ENCODE data around the gene CYP21A2. TPM values are rescaled to one million over a fixed set of nuclear protein-coding genes. Genes with fewer than 3 reads are reported as not detected.
A peak's percentile ranks its signal among the peaks of the same experiment; 100 is the strongest.
"Not testable (repeated sequence)": the region's sequence is repeated elsewhere in the genome, so short reads cannot be mapped to it uniquely, and the experiment has no call there.

The CYP21A2 gene
- 1 to 10 TPM in 1 of 6 donors, under 1 TPM in 5; 0.23 to 1.5 (median 0.71) TPM for total RNA-seq
- 1 to 10 TPM; 1.3 to 2.7 TPM for polyA plus RNA-seq

DNA sequence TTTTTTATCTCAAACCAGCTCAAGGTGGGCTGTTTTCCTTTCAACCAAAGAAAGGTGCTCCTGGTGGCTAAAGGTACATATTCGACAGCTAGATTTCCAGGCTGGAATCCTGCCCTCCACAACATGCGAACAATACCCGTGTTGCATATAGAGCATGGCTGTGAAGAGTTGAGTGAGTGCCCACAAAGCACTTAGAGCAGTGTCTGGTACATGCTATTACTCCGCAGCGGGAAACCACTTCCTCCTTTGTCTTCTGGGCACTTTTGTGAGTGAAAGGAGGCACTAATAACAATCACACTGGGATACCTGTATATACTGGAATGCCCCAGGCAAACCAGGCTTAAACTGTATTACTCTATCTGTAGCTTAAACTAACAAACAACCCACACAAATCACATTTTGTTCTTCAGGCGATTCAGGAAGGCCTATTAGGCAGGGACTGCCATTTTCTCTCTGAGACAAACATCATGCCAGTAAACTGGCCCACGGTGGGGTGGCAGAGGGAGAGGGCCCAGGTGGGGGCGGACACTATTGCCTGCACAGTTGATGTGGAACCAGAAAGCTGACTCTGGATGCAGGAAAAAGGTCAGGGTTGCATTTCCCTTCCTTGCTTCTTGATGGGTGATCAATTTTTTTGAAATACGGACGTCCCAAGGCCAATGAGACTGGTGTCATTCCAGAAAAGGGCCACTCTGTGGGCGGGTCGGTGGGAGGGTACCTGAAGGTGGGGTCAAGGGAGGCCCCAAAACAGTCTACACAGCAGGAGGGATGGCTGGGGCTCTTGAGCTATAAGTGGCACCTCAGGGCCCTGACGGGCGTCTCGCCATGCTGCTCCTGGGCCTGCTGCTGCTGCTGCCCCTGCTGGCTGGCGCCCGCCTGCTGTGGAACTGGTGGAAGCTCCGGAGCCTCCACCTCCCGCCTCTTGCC is at the start of gene CYP21A2:
Gene CYP21A2, plus strand, starts transcription at position 818 of the 927 bp plus-strand sequence. Its CDS starts 8 bp downstream, at position 826.
- FAIRE-seq; intact Hi-C loops (cut with DNase I); H3K4me1 ChIP-seq; H3K27ac ChIP-seq; H3K27me3 ChIP-seq; H3K36me3 ChIP-seq; H3K4me3 ChIP-seq; H3K9me3 ChIP-seq: not testable (repeated sequence)
- peak in 1 of 4 donors; percentile 19 for ATAC-seq
- WGBS, 2 donors: 68 to 80% methylated on average over 12 to 15 of the region's 19 CpGs
- DNase-seq: peak in 1 of 6 donors; percentile 10

DNA sequence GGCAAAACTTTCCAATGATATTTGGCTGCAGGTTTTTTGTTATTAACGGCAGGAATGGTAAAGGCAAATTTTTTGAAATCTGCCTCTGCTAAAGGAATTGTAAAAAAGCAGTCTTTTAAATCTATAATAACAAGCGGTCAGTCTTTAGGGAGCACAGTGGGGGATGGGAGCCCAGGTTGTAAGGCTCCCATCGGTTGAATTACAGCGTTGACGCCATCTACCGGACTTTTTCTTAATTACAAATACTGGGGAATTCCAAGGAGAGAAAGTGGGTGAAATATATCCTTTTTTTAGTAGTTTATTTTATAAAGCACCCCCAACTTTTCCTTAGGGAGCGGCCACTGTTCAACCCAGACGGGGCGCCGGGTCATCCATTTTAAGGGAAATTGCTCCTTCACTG is 48.9 kb upstream of the CYP21A2 start:
- intact Hi-C loops (cut with DNase I); H3K9me3 ChIP-seq; FAIRE-seq; H3K36me3 ChIP-seq; H3K4me3 ChIP-seq; H3K27me3 ChIP-seq; DNase-seq; H3K27ac ChIP-seq; H3K4me1 ChIP-seq: not testable (repeated sequence)
- ATAC-seq: peak in 1 of 4 donors; percentile 48
- no CpG with 5 or more reads among the region's 10 CpGs for WGBS, 2 donors

DNA sequence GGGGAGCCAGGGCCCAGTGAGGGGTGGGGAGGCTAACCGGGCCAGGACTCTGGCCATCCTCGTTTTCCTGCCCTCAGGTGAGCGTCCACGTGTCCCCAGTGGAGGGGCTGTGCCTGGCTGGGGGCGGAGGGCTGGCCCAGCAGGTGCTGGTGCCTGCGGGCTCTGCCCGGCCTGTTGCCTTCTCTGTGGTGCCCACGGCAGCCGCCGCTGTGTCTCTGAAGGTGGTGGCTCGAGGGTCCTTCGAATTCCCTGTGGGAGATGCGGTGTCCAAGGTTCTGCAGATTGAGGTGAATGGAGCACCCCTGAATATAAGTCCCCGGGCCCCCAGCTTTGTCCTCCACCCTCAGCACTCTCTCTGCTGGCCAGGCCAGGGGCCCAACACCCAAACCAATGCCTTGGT is 43.8 kb upstream of the CYP21A2 start:
- ATAC-seq, FAIRE-seq: not testable (repeated sequence)
- peak in 1 of 6 donors; percentile 25 for DNase-seq

DNA sequence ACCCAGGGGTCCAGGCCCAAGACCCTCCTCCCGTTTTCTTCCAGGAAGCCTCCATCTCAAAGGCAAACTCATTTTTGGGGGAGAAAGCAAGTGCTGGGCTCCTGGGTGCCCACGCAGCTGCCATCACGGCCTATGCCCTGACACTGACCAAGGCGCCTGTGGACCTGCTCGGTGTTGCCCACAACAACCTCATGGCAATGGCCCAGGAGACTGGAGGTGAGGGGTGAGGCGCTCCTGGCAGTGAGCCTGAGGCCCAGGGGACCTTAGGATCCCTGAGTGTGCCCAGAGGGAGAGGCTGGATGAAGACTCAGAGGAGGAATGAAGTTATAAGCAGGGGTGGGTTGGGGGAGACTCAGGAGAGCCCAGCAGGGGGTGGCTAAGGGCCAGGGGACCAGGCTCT is 41.8 kb upstream of the CYP21A2 start:
- WGBS, 2 donors: 84 to 88% methylated on average over 6 of the region's 6 CpGs
- H3K27me3 ChIP-seq; FAIRE-seq; H3K27ac ChIP-seq; H3K4me3 ChIP-seq; H3K9me3 ChIP-seq; H3K4me1 ChIP-seq; H3K36me3 ChIP-seq; intact Hi-C loops (cut with DNase I); ATAC-seq: not testable (repeated sequence)
- peak in 2 of 6 donors; percentile 27 to 41 for DNase-seq

More for the DNA sequence above, 43.8 kb upstream of the CYP21A2 start:
- H3K27ac ChIP-seq; H3K4me3 ChIP-seq; H3K27me3 ChIP-seq; H3K9me3 ChIP-seq; H3K36me3 ChIP-seq; intact Hi-C loops (cut with DNase I); H3K4me1 ChIP-seq: not testable (repeated sequence)
- 95 to 99% methylated on average over 8 to 10 of the region's 14 CpGs for WGBS, 2 donors

DNA sequence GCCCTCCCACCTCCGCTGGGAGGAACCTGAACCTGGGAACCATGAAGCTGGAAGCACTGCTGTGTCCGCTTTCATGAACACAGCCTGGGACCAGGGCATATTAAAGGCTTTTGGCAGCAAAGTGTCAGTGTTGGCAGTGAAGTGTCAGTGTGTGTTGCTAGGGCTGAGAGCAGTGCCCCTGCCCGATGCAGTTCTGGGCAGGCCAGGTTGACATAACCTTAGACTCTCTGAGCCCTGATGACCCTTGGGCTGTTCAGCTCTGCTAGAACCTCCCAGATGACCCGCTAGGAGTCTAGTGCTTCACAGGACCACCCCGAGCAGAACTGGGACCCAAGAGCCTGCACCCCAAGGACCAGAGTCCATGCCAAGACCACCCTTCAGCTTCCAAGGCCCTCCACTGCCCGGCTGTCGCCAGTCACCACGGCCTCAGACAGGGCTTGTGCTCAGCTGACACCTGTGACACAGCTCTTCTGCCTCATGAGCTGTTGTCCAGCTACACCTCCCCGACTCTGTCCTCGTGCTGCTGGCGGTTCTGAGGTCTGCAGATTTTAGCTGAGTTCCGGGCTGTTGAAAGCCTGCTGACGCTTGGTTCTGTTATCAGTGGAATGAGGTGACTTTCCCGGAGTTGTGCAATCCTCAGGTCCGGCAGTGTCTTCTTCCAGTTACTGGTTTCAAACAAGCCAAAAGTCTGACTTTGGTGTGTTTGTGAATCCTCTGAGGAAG is 35.5 kb upstream of the CYP21A2 start:
- H3K9me3 ChIP-seq; H3K4me3 ChIP-seq; intact Hi-C loops (cut with DNase I); H3K27ac ChIP-seq; H3K27me3 ChIP-seq; DNase-seq; FAIRE-seq; H3K36me3 ChIP-seq; H3K4me1 ChIP-seq: not testable (repeated sequence)
- no CpG with 5 or more reads among the region's 15 CpGs for WGBS, 2 donors
- peak in 3 of 4 donors; percentile 35 to 43 (median 38) for ATAC-seq

GRCh38 chr6:32003301-32003700 is 34.9 kb upstream of the CYP21A2 start:
- DNase-seq, FAIRE-seq: not testable (repeated sequence)

GRCh38 chr6:32004393-32004792 is 33.8 kb upstream of the CYP21A2 start:
- H3K36me3 ChIP-seq; H3K4me1 ChIP-seq; ATAC-seq; intact Hi-C loops (cut with DNase I); FAIRE-seq; H3K27ac ChIP-seq; H3K9me3 ChIP-seq; H3K27me3 ChIP-seq; H3K4me3 ChIP-seq: not testable (repeated sequence)
- DNase-seq: peak in 3 of 6 donors; percentile 1 to 9 (median 3)
- WGBS, 2 donors: 76 to 81% methylated on average over 3 of the region's 4 CpGs

More at GRCh38 chr6:32003301-32003700, 34.9 kb upstream of the CYP21A2 start:
- H3K27ac ChIP-seq; H3K4me3 ChIP-seq; intact Hi-C loops (cut with DNase I); H3K4me1 ChIP-seq; ATAC-seq; H3K9me3 ChIP-seq; H3K27me3 ChIP-seq; H3K36me3 ChIP-seq: not testable (repeated sequence)
- WGBS, 2 donors: no CpG with 5 or more reads among the region's 7 CpGs

DNA sequence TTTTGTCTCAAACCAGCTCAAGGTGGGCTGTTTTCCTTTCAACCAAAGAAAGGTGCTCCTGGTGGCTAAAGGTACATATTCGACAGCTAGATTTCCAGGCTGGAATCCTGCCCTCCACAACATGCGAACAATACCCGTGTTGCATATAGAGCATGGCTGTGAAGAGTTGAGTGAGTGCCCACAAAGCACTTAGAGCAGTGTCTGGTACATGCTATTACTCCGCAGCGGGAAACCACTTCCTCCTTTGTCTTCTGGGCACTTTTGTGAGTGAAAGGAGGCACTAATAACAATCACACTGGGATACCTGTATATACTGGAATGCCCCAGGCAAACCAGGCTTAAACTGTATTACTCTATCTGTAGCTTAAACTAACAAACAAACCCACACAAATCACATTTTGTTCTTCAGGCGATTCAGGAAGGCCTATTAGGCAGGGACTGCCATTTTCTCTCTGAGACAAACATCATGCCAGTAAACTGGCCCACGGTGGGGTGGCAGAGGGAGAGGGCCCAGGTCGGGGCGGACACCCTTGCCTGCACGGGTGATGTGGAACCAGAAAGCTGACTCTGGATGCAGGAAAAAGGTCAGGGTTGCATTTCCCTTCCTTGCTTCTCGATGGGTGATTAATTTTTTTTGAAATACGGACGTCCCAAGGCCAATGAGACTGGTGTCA is 33.2 kb upstream of the CYP21A2 start:
- H3K27me3 ChIP-seq; H3K27ac ChIP-seq; FAIRE-seq; H3K4me3 ChIP-seq; H3K36me3 ChIP-seq; H3K9me3 ChIP-seq; H3K4me1 ChIP-seq; intact Hi-C loops (cut with DNase I): not testable (repeated sequence)
- ATAC-seq (peak in 2 of 4 donors; percentile 7 to 12), DNase-seq (peak in 2 of 6 donors; percentile 14 to 15)
- WGBS, 2 donors: 47 to 59% methylated on average over 9 of the region's 13 CpGs

GRCh38 chr6:32005538-32005880 is 32.7 kb upstream of the CYP21A2 start:
- H3K27ac ChIP-seq; H3K36me3 ChIP-seq; H3K4me1 ChIP-seq; intact Hi-C loops (cut with DNase I); H3K4me3 ChIP-seq; FAIRE-seq; H3K27me3 ChIP-seq; H3K9me3 ChIP-seq; ATAC-seq: not testable (repeated sequence)
- WGBS, 2 donors: 56 to 61% methylated on average over 8 of the region's 9 CpGs
- DNase-seq: peak in 3 of 6 donors; percentile 3 to 36 (median 26)

- ATAC-seq; H3K27me3 ChIP-seq; H3K4me1 ChIP-seq; FAIRE-seq; H3K36me3 ChIP-seq; H3K9me3 ChIP-seq; H3K27ac ChIP-seq; H3K4me3 ChIP-seq; intact Hi-C loops (cut with DNase I): not testable (repeated sequence)
- 44 to 61% methylated on average over 8 of the region's 8 CpGs for WGBS, 2 donors
- DNase-seq: peak in 3 of 6 donors; percentile 0 to 39 (median 20)
Measured at GRCh38 chr6:32005991-32006529, 32.2 kb upstream of the CYP21A2 start.

DNA sequence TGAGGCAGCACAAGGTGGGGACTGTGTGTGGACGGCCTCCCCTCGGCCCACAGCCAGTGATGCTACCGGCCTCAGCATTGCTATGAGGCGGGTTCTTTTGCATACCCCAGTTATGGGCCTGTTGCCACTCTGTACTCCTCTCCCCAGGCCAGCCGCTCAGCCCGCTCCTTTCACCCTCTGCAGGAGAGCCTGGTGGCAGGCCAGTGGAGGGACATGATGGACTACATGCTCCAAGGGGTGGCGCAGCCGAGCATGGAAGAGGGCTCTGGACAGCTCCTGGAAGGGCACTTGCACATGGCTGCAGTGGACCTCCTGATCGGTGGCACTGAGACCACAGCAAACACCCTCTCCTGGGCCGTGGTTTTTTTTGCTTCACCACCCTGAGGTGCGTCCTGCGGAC is 31.1 kb upstream of the CYP21A2 start:
- intact Hi-C loops (cut with DNase I); H3K9me3 ChIP-seq; H3K4me3 ChIP-seq; ATAC-seq; H3K36me3 ChIP-seq; H3K27me3 ChIP-seq; H3K27ac ChIP-seq; FAIRE-seq; H3K4me1 ChIP-seq: not testable (repeated sequence)
- WGBS, 2 donors: 58 to 67% methylated on average over 11 to 12 of the region's 12 CpGs
- peak in 3 of 6 donors; percentile 2 to 32 (median 24) for DNase-seq
